Cardiac fibroblast (primary cell): Measurements from ENCODE around the gene ZNF638.
"Not testable (repeated sequence)": the region's sequence is repeated elsewhere in the genome, so short reads cannot be mapped to it uniquely, and the experiment has no call there.

ENCODE experiments used
- DNase-seq, 2 donors: peaks; one replicate each; pipeline versions ENCODE4 v3.0.0 to v3.0.0-alpha.2; 2010; ENCODE audit warnings: low read depth in 2 of 2
- H3K4me3 ChIP-seq, 2 donors: replicated peaks in 1 of 2; 1 replicate in 1 of 2; 2 replicates in 1 of 2; pipeline ENCODE4 v1.5.1; 2011; ENCODE audit warnings: low read depth in 2 of 2, low read length in 2 of 2, mild to moderate bottlenecking in 2 of 2, moderate library complexity in 1 of 2
- TF ChIP-seq, protein P1 (sequence below): IDR thresholded peaks from one replicate; pipeline ENCODE4 v1.5.1; 2011; ENCODE audit warnings: low read depth, mild to moderate bottlenecking, low read length, inconsistent platforms

The ZNF638 gene

DNA sequence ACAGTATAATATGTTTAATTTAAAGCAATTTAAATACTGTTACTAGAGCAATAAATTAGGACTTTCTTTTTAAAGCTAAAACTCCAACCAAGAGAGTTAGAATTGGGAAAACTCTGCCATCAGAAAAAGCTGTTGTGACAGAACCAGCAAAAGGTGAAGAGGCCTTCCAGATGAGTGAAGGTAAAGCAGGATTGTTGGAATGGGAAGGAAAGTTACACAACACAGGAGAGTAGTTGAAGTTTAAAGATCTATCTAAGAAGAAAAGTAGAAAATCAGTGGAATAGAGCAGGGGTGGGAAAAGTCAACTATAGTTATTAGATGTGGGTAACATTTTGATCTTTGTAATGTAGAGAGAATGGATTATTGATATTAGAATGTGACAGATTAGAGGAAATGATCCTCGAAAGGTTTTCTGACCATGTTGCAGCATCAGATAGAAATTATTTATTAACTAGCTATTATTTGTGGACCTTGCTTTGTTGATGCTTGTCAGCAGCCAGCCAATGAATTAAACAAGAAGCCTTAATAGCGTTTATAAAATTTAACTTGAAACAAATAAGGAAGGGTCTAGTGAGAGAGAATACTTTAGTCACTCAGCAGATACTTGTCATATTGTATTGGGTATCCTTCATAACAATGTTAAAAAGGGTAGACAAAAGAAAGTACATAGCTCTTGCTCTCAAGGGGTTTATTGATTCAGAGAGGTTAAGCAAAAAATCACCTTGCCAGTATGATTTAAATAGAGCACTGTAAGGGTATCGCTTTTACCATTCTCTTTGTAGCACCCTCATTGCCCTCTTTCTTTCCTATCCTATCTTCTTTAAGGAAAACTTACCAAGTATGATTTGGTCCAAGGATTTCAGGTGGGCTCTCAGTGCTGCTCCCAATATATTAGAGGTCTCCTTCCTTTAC lies 97.1 kb downstream of the ZNF638 start:
- no peak for DNase-seq
- H3K4me3 ChIP-seq = no peak overlapping the region
- TF ChIP-seq, protein P1, sequence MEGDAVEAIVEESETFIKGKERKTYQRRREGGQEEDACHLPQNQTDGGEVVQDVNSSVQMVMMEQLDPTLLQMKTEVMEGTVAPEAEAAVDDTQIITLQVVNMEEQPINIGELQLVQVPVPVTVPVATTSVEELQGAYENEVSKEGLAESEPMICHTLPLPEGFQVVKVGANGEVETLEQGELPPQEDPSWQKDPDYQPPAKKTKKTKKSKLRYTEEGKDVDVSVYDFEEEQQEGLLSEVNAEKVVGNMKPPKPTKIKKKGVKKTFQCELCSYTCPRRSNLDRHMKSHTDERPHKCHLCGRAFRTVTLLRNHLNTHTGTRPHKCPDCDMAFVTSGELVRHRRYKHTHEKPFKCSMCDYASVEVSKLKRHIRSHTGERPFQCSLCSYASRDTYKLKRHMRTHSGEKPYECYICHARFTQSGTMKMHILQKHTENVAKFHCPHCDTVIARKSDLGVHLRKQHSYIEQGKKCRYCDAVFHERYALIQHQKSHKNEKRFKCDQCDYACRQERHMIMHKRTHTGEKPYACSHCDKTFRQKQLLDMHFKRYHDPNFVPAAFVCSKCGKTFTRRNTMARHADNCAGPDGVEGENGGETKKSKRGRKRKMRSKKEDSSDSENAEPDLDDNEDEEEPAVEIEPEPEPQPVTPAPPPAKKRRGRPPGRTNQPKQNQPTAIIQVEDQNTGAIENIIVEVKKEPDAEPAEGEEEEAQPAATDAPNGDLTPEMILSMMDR = no peak

DNA sequence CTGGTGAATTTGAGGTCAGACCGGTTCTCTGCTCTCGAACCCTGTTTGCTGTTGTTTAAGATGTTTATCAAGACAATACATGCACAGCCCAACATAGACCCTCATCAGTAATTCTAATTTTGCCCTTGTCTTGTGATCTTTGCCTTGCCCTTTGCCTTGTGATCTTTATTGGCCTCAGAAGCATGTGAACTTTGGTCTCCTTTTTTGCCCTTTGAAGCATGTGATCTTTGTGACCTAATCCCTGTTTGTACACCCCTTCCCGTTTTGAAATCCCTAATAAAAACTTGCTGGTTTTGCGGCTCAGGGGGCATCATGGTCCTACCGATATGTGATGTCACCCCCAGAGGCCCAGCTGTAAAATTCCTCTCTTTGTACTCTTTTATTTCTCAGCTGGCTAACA lies 113.6 kb downstream of the ZNF638 start:
- not testable (repeated sequence) for DNase-seq

DNA sequence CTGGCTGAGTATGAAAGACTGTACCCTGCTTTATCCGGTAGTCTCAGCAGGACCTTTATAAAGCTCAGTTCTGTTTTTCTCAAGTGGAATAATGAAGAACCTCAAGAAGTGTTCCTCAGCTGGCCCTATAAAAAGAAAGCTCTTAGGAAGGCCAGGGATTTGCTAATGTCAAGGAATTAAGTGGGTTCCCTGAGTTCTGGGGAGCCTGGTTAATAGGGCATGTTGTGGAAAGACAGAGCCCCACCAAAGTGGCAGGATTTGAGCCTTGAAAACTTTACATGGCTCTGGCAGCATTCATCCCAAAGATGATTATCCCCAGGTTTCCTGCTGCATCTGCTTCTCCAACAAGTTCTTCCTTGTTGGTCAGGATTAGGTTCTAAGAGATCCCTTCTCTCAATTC lies 114.9 kb downstream of the ZNF638 start:
- DNase-seq = no peak
- no peak overlapping the region for H3K4me3 ChIP-seq
- TF ChIP-seq, protein P1 = no peak

More for the DNA sequence above, 113.6 kb downstream of the ZNF638 start:
- not testable (repeated sequence) for H3K4me3 ChIP-seq

DNA sequence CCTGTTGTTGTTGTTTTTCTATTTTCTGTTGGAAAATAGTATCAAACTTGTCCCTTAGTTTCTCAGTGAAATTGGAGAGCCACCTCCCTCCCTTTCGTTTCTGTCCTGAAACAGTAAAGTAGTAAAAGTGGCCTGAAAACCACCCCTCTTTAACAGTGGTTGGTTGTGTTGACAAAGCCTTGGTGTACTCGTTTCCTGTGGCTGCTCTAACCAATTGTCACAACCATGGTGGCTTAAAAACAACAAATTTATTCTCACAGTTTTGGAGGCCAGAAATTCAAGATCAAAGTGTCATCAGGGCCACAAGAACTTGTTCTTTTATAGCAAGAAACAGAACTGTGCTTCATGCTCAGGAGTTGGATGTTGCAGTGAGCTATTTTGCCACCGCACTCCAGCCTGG lies 117.8 kb downstream of the ZNF638 start:
- H3K4me3 ChIP-seq = no peak overlapping the region

DNA sequence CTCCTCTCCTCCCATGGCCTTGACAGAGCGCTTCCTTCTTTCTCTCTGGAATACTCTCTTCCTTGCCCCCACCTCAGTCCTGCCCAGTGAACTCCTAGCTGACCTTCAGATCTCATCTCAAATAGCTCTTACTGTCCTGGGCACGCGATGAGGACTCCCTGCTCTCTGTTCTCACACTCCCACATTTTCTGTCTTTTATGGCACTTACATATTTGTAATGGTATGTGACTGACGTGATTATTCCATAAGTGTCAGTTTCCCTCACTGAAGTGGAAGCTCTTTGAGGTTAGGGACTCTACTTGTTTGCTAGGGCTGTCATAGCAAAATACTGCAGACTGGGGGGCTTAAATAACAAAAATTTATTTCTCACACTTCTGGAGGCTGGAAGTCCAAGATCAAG lies 120.1 kb downstream of the ZNF638 start:
- H3K4me3 ChIP-seq = no peak overlapping the region
- TF ChIP-seq, protein P1 = no peak
- DNase-seq = no peak

More for the DNA sequence above, 117.8 kb downstream of the ZNF638 start:
- DNase-seq = no peak
- TF ChIP-seq, protein P1 = no peak

DNA sequence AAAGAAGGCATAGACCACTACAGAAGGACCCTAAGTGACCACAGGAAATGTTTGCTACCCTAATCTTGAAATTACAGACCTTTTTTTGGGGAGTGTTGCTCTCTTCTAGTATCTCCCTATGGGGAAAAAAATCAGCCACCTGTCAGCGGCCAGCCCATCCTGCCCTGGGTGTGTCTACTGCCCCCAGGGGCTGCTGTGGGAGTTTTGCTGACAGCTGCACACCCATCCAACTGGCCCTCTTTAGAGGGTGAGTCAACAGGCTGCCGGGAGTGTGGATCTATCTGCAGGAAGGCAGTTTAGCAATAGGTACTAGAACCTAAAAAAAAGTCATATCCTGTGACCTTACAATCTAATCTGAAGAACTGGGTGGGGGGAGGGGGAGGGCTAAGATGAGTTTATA lies 121.0 kb downstream of the ZNF638 start:
- DNase-seq = peak; percentile 48 to 74
- TF ChIP-seq, protein P1 = peak; percentile 29

DNA sequence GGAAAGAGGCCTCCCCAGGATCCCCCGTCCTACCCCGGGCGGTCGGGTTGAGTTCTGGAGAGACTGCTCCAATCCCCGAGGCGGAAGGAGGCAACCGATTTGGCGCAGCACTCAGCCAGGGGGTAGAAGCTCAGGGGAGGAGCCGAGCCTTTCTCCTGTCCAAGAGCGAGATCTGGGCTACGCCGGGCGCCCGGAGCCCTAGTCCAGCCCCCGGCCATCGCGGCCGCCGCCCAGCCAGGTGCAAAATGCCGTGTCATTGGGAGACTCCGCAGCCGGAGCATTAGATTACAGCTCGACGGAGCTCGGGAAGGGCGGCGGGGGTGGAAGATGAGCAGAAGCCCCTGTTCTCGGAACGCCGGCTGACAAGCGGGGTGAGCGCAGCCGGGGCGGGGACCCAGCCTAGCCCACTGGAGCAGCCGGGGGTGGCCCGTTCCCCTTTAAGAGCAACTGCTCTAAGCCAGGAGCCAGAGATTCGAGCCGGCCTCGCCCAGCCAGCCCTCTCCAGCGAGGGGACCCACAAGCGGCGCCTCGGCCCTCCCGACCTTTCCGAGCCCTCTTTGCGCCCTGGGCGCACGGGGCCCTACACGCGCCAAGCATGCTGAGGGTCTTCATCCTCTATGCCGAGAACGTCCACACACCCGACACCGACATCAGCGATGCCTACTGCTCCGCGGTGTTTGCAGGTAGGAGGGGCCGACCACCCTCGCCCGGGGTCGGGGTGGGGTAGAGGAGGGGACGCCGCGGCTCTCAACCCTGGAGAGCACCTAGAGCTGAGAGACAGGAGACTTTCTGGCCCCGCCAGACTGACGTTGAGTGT lies 122.0 kb downstream of the ZNF638 start, which contains the start of gene DYSF:
TSS of gene DYSF (plus strand) at position 158 of the 817 bp plus-strand sequence.
- H3K4me3 ChIP-seq = peak within 1 kb of the TSS; percentile 54 to 62
- TF ChIP-seq, protein P1 = no peak
- DNase-seq = peak; percentile 46 to 60

More for the DNA sequence above, 121.0 kb downstream of the ZNF638 start:
- H3K4me3 ChIP-seq = no peak overlapping the region
